Ovary (tissue), 9 donors: ENCODE measurements around the gene ATP10B. TPM values are rescaled to one million over a fixed set of nuclear protein-coding genes. Genes with fewer than 3 reads are reported as not detected.
"Not testable (repeated sequence)": the region's sequence is repeated elsewhere in the genome, so short reads cannot be mapped to it uniquely, and the experiment has no call there.

Experiments used
- DNase-seq, 5 donors: peaks; one replicate each; pipeline ENCODE4 v3.0.0-alpha.2; 2019 to 2020
- H3K27ac ChIP-seq, 2 donors: fragments of 200-600 bp; one replicate each; pipeline versions ENCODE4 v1.5.1 to v1.8.0; 2019 to 2022
- H3K27me3 ChIP-seq: fragments of 200-600 bp; one replicate; pipeline ENCODE4 v1.8.0; 2022
- H3K36me3 ChIP-seq: fragments of 200-600 bp; sonication (generic); one replicate; pipeline ENCODE4 v1.5.1; 2019
- H3K4me1 ChIP-seq: one replicate; pipeline ENCODE4 v1.8.1; 2013; ENCODE audit warnings: mild to moderate bottlenecking, moderate library complexity; ENCODE audit not compliant: insufficient read depth
- H3K4me3 ChIP-seq: fragments of 200-600 bp; sonication (generic); one replicate; pipeline ENCODE4 v1.5.1; 2017
- H3K9me3 ChIP-seq, 2 donors: fragments of 200-600 bp in 1 of 2; sonication (generic) in 1 of 2; one replicate each; pipeline versions ENCODE4 v1.5.1 to v1.8.1; 2013 to 2019; ENCODE audit warnings: mild to moderate bottlenecking in 1 of 2, moderate library complexity in 1 of 2
- EP300 ChIP-seq: sonication (generic); formaldehyde crosslinking; IDR thresholded peaks from one replicate; pipeline ENCODE4 v1.6.1; 2017; ENCODE audit warnings: antibody characterized with exemption
- POLR2A ChIP-seq: fragments of 450-650 bp; IDR thresholded peaks from one replicate; pipeline ENCODE4 v1.6.1; 2017; ENCODE audit warnings: antibody characterized with exemption, mild to moderate bottlenecking, moderate library complexity
- WGBS, 3 donors: extraction: QIAGEN DNeasy Blood & Tissue Kit in 1 of 3; methylation state at CpG; one replicate each; pipeline versions ENCODE4 v1.1.5 to v1.1.7; 2013 to 2017; 5-methylcytosine and 5-hydroxymethylcytosine counted together
- intact Hi-C, 4 donors: fragments of 100-400 bp; cut with DNase I; formaldehyde crosslinking; loops; one replicate each; pipeline versions ENCODE4 v1.11.0 to v1.15.1; 2022 to 2023
- polyA plus RNA-seq, 2 donors: library from polyadenylated mRNA; stranded (reverse); fragments of 200-250 nt in 1 of 2; fragments of 350-450 nt in 1 of 2; fragmentation: Illumina TruSeq in 1 of 2; extraction: RNeasy Lipid Tissue Mini Kit (QIAGEN cat#74804) in 1 of 2; gene quantifications; one replicate each; pipeline ENCODE4 v1.2.3, GENCODE V29; 2013 to 2014
- total RNA-seq, 7 donors: library from RNA; depleted of rRNA in 2 of 7; stranded (reverse); fragments of >200 nt in 2 of 7; fragmentation: NEBNext Ultra II Directional in 3 of 7; extraction: Animal tissue kit (Norgen Biotek cat#: 25700) in 3 of 7; gene quantifications; one replicate each; pipeline versions ENCODE4 v1.1.0 to v1.2.4, GENCODE V29; 2016 to 2023
- TF ChIP-seq, protein P1 (sequence below), 3 donors: fragments of 450-650 bp in 2 of 3; fragments of 200-600 bp in 1 of 3; IDR thresholded peaks; one replicate each; pipeline versions ENCODE4 v1.5.1 to v1.8.0; 2016 to 2022; ENCODE audit warnings: antibody characterized with exemption in 3 of 3, mild to moderate bottlenecking in 1 of 3
- donor health status: DM: no; HTN: no; CAD: no; lungs with moderate emphysema.
- donor health status: DM: no; HTN: no; CAD: no.
- donor health status: Bipolar disorder and iron deficiency.
- donor health status: DM: yes; HTN: yes; CAD: no.
- donor health status: DM: no; HTN: no; CAD: no.
- donor health status: DM: yes; HTN: yes; CAD: no.

Gene ATP10B
- total and polyA plus RNA-seq, 9 donors: 0.02 to 19.1 (median 0.34) TPM; not detected in 1

DNA sequence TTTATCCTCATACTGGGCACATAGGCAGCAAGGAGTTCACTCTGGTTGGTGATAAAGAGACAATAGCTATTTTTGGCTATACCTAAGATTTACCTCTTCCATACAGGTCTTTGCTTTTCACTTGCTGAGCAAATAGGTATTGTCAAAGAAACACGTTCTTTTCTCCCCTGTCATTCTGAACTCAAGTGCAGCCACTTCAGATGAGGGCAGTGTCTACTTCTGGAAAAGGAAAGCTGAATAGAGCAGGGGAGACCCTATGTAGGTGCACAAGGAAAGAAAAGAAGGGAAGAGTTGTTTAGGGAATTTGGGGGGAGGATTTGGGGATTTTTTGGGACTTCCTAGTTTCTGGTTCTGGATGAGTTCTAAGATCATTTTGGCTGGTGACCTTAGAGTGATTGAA is 109.6 kb downstream of the ATP10B start:
- no peaks in the 10 kb centered on the region for H3K9me3 ChIP-seq
- DNase-seq: no peak
- TF ChIP-seq POLR2A (no peak), EP300 (no peak)
- TF ChIP-seq, protein P1, sequence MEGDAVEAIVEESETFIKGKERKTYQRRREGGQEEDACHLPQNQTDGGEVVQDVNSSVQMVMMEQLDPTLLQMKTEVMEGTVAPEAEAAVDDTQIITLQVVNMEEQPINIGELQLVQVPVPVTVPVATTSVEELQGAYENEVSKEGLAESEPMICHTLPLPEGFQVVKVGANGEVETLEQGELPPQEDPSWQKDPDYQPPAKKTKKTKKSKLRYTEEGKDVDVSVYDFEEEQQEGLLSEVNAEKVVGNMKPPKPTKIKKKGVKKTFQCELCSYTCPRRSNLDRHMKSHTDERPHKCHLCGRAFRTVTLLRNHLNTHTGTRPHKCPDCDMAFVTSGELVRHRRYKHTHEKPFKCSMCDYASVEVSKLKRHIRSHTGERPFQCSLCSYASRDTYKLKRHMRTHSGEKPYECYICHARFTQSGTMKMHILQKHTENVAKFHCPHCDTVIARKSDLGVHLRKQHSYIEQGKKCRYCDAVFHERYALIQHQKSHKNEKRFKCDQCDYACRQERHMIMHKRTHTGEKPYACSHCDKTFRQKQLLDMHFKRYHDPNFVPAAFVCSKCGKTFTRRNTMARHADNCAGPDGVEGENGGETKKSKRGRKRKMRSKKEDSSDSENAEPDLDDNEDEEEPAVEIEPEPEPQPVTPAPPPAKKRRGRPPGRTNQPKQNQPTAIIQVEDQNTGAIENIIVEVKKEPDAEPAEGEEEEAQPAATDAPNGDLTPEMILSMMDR (IDR thresholded peaks at IDR 0.05): no peak
- intact Hi-C loops: no loop called here
- H3K27ac ChIP-seq: no peak overlapping the region
- H3K4me3 ChIP-seq: no peak overlapping the region
- WGBS, 3 donors: 68 to 79% (median 71%) methylated on average over 1 of the region's 1 CpG
- no peaks in the 10 kb centered on the region for H3K4me1 ChIP-seq
- no peaks in the 10 kb centered on the region for H3K36me3 ChIP-seq
- no peaks in the 10 kb centered on the region for H3K27me3 ChIP-seq

DNA sequence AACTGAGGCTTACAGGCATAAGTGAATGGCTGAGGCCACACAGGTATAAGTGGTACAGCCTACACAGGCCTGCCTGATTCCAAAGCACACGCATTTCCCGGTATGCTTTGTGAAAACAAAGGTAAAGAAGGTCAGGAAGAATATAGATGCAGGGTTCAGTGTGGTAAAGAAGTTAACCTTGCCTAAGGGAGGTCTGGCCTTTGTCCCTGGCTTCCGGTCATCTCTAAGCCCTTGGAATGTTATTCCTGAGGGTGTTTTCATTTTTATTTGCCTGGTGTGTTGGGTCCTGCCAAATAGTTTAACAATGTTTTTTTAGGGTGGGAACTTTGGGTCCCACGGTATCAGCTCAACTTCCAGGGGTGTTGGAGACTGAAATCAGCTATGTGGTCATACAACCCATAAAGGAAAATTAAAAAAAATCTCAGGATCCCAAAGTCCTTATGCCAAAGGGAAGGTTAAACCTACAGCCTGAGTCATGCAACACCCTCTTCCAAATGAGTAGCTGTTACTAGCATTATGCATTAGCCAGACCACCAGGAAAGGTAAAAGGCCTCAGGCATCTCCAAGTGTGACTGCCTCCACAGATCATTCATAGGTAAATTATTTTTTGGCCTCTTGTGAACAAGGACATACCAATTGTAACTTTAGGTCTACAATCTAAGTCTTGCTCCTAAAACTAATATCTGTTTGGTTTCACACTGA is 124.6 kb downstream of the ATP10B start:
- WGBS, 3 donors: 42 to 48% (median 46%) methylated on average over 4 of the region's 4 CpGs
- no peaks in the 10 kb centered on the region for H3K9me3 ChIP-seq
- no peak overlapping the region for H3K4me3 ChIP-seq
- H3K27ac ChIP-seq: no peak overlapping the region
- no peaks in the 10 kb centered on the region for H3K27me3 ChIP-seq
- TF ChIP-seq POLR2A (no peak), EP300 (no peak)
- TF ChIP-seq, protein P1 (IDR thresholded peaks at IDR 0.05): no peak
- H3K4me1 ChIP-seq: no peaks in the 10 kb centered on the region
- intact Hi-C loops: no loop called here
- DNase-seq: no peak
- no peaks in the 10 kb centered on the region for H3K36me3 ChIP-seq

DNA sequence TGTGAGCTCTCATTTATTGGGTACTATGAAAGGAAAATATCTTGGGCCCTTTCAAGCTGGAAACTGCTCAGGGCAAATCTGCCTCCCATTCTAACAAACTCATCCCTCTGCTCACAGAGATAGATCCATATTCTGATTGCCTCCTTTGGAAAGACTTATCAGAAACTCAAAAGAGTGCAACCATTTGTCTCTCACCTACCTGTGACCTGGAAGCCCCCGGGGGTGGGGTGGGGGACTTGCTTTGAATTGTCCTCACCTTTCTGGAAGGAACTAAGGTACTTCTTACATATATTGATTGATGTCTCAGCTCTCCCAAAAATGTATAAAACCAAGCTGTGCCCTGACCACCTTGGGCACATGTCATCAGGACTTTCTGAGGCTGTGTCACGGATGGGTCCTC is 125.3 kb downstream of the ATP10B start:
- DNase-seq: no peak
- no peaks in the 10 kb centered on the region for H3K4me1 ChIP-seq
- no peaks in the 10 kb centered on the region for H3K27me3 ChIP-seq
- no peak overlapping the region for H3K4me3 ChIP-seq
- no peaks in the 10 kb centered on the region for H3K36me3 ChIP-seq
- no peaks in the 10 kb centered on the region for H3K9me3 ChIP-seq
- WGBS, 3 donors: 35 to 53% (median 37%) methylated on average over 2 of the region's 2 CpGs
- no peak overlapping the region for H3K27ac ChIP-seq
- intact Hi-C loops: no loop called here
- no peak for TF ChIP-seq EP300
- no peak for TF ChIP-seq POLR2A
- TF ChIP-seq, protein P1 (IDR thresholded peaks at IDR 0.05): no peak

DNA sequence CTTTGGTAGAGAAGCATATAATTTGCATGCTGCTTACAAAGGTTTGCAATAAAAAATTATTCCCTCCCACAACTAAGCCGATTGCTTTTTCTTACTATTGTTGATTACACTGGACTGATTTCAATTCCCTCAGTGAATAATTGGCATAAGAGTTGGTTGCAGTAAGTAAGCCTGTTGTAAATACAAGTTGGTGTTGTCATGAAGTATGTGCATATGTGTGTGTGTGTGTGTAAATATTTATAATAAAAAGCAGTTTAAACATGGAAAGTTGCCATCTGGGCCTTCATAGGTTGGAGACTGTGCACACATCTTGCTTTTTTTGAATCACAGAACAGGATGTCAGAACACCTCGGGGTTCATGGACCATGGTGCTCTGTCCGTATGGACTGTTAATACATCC is 131.2 kb downstream of the ATP10B start:
- Histone ChIP-seq H3K4me3 (no peak overlapping the region), H3K27ac (no peak overlapping the region), H3K9me3 (no peaks in the 10 kb centered on the region), H3K27me3 (no peaks in the 10 kb centered on the region), H3K36me3 (no peaks in the 10 kb centered on the region), H3K4me1 (no peaks in the 10 kb centered on the region)
- TF ChIP-seq POLR2A (no peak), EP300 (no peak)
- TF ChIP-seq, protein P1 (IDR thresholded peaks at IDR 0.05): no peak
- DNase-seq: no peak
- intact Hi-C loops: no loop called here
- 41 to 55% (median 52%) methylated on average over 3 of the region's 3 CpGs for WGBS, 3 donors

DNA sequence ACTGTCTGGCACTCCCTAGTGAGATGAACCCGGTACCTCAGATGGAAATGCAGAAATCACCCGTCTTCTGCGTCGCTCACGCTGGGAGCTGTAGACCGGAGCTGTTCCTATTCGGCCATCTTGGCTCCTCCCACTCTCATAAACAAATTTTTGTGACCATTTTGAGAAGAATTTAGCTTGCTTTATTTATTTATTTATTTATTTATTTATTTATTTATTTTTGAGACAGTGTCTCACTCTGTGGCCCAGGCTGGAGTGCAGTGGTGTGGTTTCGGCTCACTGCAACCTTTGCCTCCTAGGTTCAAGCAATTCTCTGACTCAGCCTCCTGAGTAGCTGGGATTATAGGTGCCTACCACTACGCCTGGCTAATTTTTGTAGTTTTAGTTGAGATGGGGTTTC is 136.5 kb downstream of the ATP10B start:
- H3K27ac ChIP-seq, H3K4me3 ChIP-seq, H3K9me3 ChIP-seq, H3K27me3 ChIP-seq, DNase-seq, H3K4me1 ChIP-seq, H3K36me3 ChIP-seq, intact Hi-C loops: not testable (repeated sequence)
- 94 to 96% (median 95%) methylated on average over 8 to 9 of the region's 9 CpGs for WGBS, 3 donors
